Prostate gland (tissue), 2 donors: ENCODE measurements around the gene SLC25A21. TPM values are rescaled to one million over a fixed set of nuclear protein-coding genes. Genes with fewer than 3 reads are reported as not detected.

ENCODE experiments used
- DNase-seq: peaks from one replicate; pipeline ENCODE4 v3.0.0-alpha.2; 2019; ENCODE audit warnings: low spot score
- H3K27ac ChIP-seq, 2 donors: fragments of 200-600 bp; sonication (generic); 2 replicates each; pipeline ENCODE4 v1.5.1; 2017 to 2019
- H3K27me3 ChIP-seq: fragments of 200-600 bp; sonication (generic); replicated peaks from 2 replicates; pipeline ENCODE4 v1.5.1; 2019; ENCODE audit not compliant: insufficient read depth
- H3K36me3 ChIP-seq, 2 donors: fragments of 200-600 bp; sonication (generic); 1 replicate in 1 of 2; 2 replicates in 1 of 2; pipeline versions ENCODE4 v1.5.1 to v1.8.1; 2017 to 2019
- H3K4me1 ChIP-seq: fragments of 200-600 bp; sonication (generic); replicated peaks from 2 replicates; pipeline ENCODE4 v1.5.1; 2019
- H3K4me3 ChIP-seq, 2 donors: fragments of 200-600 bp; sonication (generic); 2 replicates each; pipeline ENCODE4 v1.5.1; 2017 to 2019
- H3K9me3 ChIP-seq: fragments of 200-600 bp; sonication (generic); 2 replicates; pipeline ENCODE4 v1.5.1; 2017
- CTCF ChIP-seq, 4 experiments: fragments of 200-600 bp in 2 of 4; fragments of 450-650 bp in 2 of 4; sonication (generic) in 2 of 4; IDR thresholded peaks; 1 replicate in 3 of 4; 2 replicates in 1 of 4; pipeline ENCODE4 v1.5.1; 2016 to 2019; ENCODE audit warnings: antibody characterized with exemption in 4 of 4, mild to moderate bottlenecking in 2 of 4, moderate library complexity in 2 of 4
- POLR2A ChIP-seq: fragments of 450-650 bp; IDR thresholded peaks from one replicate; pipeline ENCODE4 v1.6.1; 2016; ENCODE audit warnings: antibody characterized with exemption, mild to moderate bottlenecking
- POLR2AphosphoS5 ChIP-seq: sonication (generic); formaldehyde crosslinking; IDR thresholded peaks from one replicate; pipeline ENCODE4 v1.6.1; 2017; ENCODE audit warnings: antibody characterized with exemption
- WGBS: methylation state at CpG from one replicate; pipeline ENCODE4 v1.1.5; 2018; 5-methylcytosine and 5-hydroxymethylcytosine counted together
- intact Hi-C: fragments of 100-400 bp; cut with DNase I; formaldehyde crosslinking; loops from one replicate; pipeline ENCODE4 v1.14.2; 2022
- total RNA-seq, 2 donors: library from RNA; depleted of rRNA; stranded (reverse); fragments of >200 nt; gene quantifications; one replicate each; pipeline ENCODE4 v1.1.0, GENCODE V29; 2016

Gene SLC25A21
- total RNA-seq, 2 donors from 2014 or later, result 1.5 to 7.7 TPM

- intact Hi-C loops, result no loop called here
- Histone ChIP-seq H3K4me3 (peak overlapping the region; percentile 52 to 62), H3K27ac (peak overlapping the region; percentile 89 to 93), H3K9me3 (no peaks in the 10 kb centered on the region), H3K4me1 (no peaks in the 10 kb centered on the region), H3K27me3 (no peaks in the 10 kb centered on the region), H3K36me3 (no peaks in the 10 kb centered on the region)
- 56% methylated on average over 5 of the region's 5 CpGs for WGBS
- TF ChIP-seq POLR2AphosphoS5 (no peak), POLR2A (no peak), CTCF (IDR thresholded peaks at IDR 0.05) (no peak)
- no peak for DNase-seq
Observed at GRCh38 chr14:37172936-37173614, 669 bp upstream of the SLC25A21 start.

GRCh38 chr14:37171678-37172023 is 755 bp downstream of the SLC25A21 start:
- intact Hi-C loops, result no loop called here
- TF ChIP-seq POLR2A (no peak), POLR2AphosphoS5 (no peak), CTCF (IDR thresholded peaks at IDR 0.05) (no peak)
- no peaks in the 10 kb centered on the region for H3K27me3 ChIP-seq

GRCh38 chr14:37170993-37171392 is 1.4 kb downstream of the SLC25A21 start:
- 70% methylated on average over 10 of the region's 10 CpGs for WGBS
- H3K4me3 ChIP-seq, result no peak overlapping the region
- TF ChIP-seq POLR2AphosphoS5 (no peak), CTCF (IDR thresholded peaks at IDR 0.05) (no peak), POLR2A (no peak)
- no peaks in the 10 kb centered on the region for H3K9me3 ChIP-seq
- DNase-seq, result no peak
- no peaks in the 10 kb centered on the region for H3K27me3 ChIP-seq
- no peak overlapping the region for H3K27ac ChIP-seq
- H3K4me1 ChIP-seq, result no peaks in the 10 kb centered on the region
- intact Hi-C loops, result no loop called here
- no peaks in the 10 kb centered on the region for H3K36me3 ChIP-seq

More at GRCh38 chr14:37171678-37172023, 755 bp downstream of the SLC25A21 start:
- no peaks in the 10 kb centered on the region for H3K4me1 ChIP-seq
- no peaks in the 10 kb centered on the region for H3K9me3 ChIP-seq
- H3K4me3 ChIP-seq, result peak overlapping the region; percentile 52 to 62
- no peaks in the 10 kb centered on the region for H3K36me3 ChIP-seq
- peak overlapping the region; percentile 89 to 93 for H3K27ac ChIP-seq
- WGBS, result 2% methylated on average over 6 of the region's 6 CpGs
- DNase-seq, result no peak

GRCh38 chr14:37170237-37170636 is 2.2 kb downstream of the SLC25A21 start:
- Histone ChIP-seq H3K36me3 (no peaks in the 10 kb centered on the region), H3K27ac (no peak overlapping the region), H3K4me3 (no peak overlapping the region), H3K4me1 (no peaks in the 10 kb centered on the region), H3K27me3 (no peaks in the 10 kb centered on the region), H3K9me3 (no peaks in the 10 kb centered on the region)
- TF ChIP-seq POLR2AphosphoS5 (no peak), POLR2A (no peak), CTCF (IDR thresholded peaks at IDR 0.05) (no peak)
- DNase-seq, result no peak
- 99% methylated on average over 8 of the region's 8 CpGs for WGBS
- intact Hi-C loops, result no loop called here

- intact Hi-C loops, result no loop called here
- 79% methylated on average over 4 of the region's 4 CpGs for WGBS
Observed at GRCh38 chr14:37168721-37169120, 3.7 kb downstream of the SLC25A21 start.

More at GRCh38 chr14:37168721-37169120, 3.7 kb downstream of the SLC25A21 start:
- H3K4me3 ChIP-seq, result no peak overlapping the region
- TF ChIP-seq POLR2AphosphoS5 (no peak), POLR2A (no peak), CTCF (IDR thresholded peaks at IDR 0.05) (no peak)
- H3K9me3 ChIP-seq, result no peaks in the 10 kb centered on the region
- H3K36me3 ChIP-seq, result no peaks in the 10 kb centered on the region
- DNase-seq, result no peak
- no peak overlapping the region for H3K27ac ChIP-seq
- no peaks in the 10 kb centered on the region for H3K4me1 ChIP-seq
- no peaks in the 10 kb centered on the region for H3K27me3 ChIP-seq
